Measurements from ENCODE around the gene POLH. TPM values are rescaled to one million over a fixed set of nuclear protein-coding genes. Genes with fewer than 3 reads are reported as not detected.

POLH gene
- total and polyA plus RNA-seq, 2 donors (not counting 3 experiments of a cell fraction or from before 2014, with no cell fraction given): 9.3 to 36.6 TPM

- H3K79me2 ChIP-seq (ENCODE audit: control insufficient read depth, insufficient read depth, low read length): peaks cover 44% of the 10 kb centered on the region
- dilution Hi-C loops (cut with MboI; ENCODE audit: extremely low pct_ligation_motif_present, low sequenced_read_pairs): no loop called here
- CTCF ChIA-PET: interaction anchor here (1.0 kb wide), 1 partner anchor 439 kb away, joined by 4 read pairs; no protein-coding TSS in a partner anchor
- intact Hi-C loops (cut with micrococcal nuclease): no loop called here
- DNase-seq (ENCODE audit: low read depth, low spot score) (no peak), FAIRE-seq (peak; percentile 26)
- peaks cover 12 to 15% of the 10 kb centered on the region in 2 experiments for H3K36me3 ChIP-seq (ENCODE audit: control insufficient read depth in 2 of 2, extremely low read depth in 1 of 2, insufficient read depth in 2 of 2, low read length in 2 of 2)
- TF ChIP-seq, protein P1, sequence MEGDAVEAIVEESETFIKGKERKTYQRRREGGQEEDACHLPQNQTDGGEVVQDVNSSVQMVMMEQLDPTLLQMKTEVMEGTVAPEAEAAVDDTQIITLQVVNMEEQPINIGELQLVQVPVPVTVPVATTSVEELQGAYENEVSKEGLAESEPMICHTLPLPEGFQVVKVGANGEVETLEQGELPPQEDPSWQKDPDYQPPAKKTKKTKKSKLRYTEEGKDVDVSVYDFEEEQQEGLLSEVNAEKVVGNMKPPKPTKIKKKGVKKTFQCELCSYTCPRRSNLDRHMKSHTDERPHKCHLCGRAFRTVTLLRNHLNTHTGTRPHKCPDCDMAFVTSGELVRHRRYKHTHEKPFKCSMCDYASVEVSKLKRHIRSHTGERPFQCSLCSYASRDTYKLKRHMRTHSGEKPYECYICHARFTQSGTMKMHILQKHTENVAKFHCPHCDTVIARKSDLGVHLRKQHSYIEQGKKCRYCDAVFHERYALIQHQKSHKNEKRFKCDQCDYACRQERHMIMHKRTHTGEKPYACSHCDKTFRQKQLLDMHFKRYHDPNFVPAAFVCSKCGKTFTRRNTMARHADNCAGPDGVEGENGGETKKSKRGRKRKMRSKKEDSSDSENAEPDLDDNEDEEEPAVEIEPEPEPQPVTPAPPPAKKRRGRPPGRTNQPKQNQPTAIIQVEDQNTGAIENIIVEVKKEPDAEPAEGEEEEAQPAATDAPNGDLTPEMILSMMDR (IDR thresholded peaks at IDR 0.05; ENCODE audit: extremely low read depth in 1 of 2, insufficient read depth in 1 of 2, low read depth in 1 of 2, low read length in 2 of 2): no peak
- no peak overlapping the region for H2AFZ ChIP-seq (ENCODE audit: low read depth, low read length)
- no peaks in the 10 kb centered on the region for H3K9me3 ChIP-seq (replicated peaks; ENCODE audit: control insufficient read depth, insufficient read depth, low read length)
- no peak overlapping the region for H3K9ac ChIP-seq (replicated peaks; ENCODE audit: extremely low read depth, insufficient read depth, low read length)
- peaks cover 10% of the 10 kb centered on the region for H3K4me1 ChIP-seq (ENCODE audit: control insufficient read depth, extremely low read depth, insufficient read depth, low read length)
- H3K4me3 ChIP-seq (replicated peaks in 1 of 3; ENCODE audit: insufficient read depth in 1 of 3, low read depth in 1 of 3, low read length in 3 of 3): no peak overlapping the region
- H4K20me1 ChIP-seq (replicated peaks; ENCODE audit: control insufficient read depth, extremely low read depth, insufficient read depth, low read length): no peaks in the 10 kb centered on the region
- POLR2A ChIA-PET: no interaction called here
- H3K27me3 ChIP-seq (ENCODE audit: control insufficient read depth in 2 of 2, insufficient read depth in 2 of 2, low read length in 2 of 2): no peaks in the 10 kb centered on the region
- no peaks in the 10 kb centered on the region for H3K9me1 ChIP-seq (replicated peaks; ENCODE audit: control insufficient read depth, extremely low read depth, insufficient read depth, low read length)
- H3K27ac ChIP-seq (ENCODE audit: insufficient read depth, low read depth, low read length): no peak overlapping the region
- no TSS peak for BruUV-seq (replicated peaks)
- no peak overlapping the region for H3K4me2 ChIP-seq (ENCODE audit: insufficient read depth, low read length)
Measured at GRCh38 chr6:43639984-43640800, 64.2 kb downstream of the POLH start.

DNA sequence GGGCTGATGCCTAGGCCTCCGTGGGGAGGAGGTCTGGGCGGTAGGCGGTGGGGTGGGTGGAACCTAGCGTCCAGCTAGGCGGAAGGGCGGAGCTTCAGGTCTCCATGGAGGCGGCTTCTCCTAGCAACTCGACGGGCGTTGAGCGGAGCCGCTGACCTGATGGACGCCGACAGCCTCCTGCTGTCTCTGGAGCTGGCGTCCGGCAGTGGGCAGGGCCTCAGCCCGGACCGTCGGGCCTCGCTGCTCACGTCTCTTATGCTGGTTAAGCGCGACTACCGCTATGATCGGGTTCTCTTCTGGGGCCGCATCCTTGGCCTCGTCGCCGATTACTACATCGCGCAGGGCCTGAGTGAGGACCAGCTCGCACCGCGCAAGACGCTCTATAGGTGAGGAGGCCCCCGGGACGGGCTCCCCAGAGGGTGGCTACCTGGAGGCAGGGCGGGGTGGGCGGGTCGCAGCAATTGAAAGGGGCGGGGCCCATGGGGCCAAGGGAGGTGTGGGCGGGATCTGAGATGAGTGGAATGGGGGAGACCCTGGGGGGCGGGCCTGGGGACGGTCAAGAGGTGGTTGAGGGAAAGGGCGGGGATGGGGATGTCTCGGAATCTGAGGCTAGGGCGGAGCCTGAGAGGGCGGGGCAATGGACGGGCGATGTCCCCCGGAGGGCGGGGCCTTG is 69.1 kb downstream of the POLH start, which contains the start of gene RSPH9:
Gene RSPH9, plus strand, starts transcription at position 97 of the 673 bp plus-strand sequence. Its CDS starts 63 bp downstream, at position 160.
- FAIRE-seq (peak; percentile 74), DNase-seq (ENCODE audit: low read depth, low spot score) (peak; percentile 48)
- Histone ChIP-seq H3K27ac (ENCODE audit: insufficient read depth, low read depth, low read length) (no peak within 1 kb of the TSS), H3K36me3 (ENCODE audit: control insufficient read depth in 2 of 2, extremely low read depth in 1 of 2, insufficient read depth in 2 of 2, low read length in 2 of 2) (peaks cover 5 to 11% of the 10 kb centered on the region in 2 experiments), H2AFZ (ENCODE audit: low read depth, low read length) (peak within 1 kb of the TSS; percentile 99), H3K9ac (replicated peaks; ENCODE audit: extremely low read depth, insufficient read depth, low read length) (peak within 1 kb of the TSS; percentile 33), H3K4me2 (ENCODE audit: insufficient read depth, low read length) (peak within 1 kb of the TSS; percentile 88), H4K20me1 (replicated peaks; ENCODE audit: control insufficient read depth, extremely low read depth, insufficient read depth, low read length) (no peaks in the 10 kb centered on the region), H3K9me1 (replicated peaks; ENCODE audit: control insufficient read depth, extremely low read depth, insufficient read depth, low read length) (no peaks in the 10 kb centered on the region), H3K79me2 (ENCODE audit: control insufficient read depth, insufficient read depth, low read length) (peaks cover 9% of the 10 kb centered on the region), H3K27me3 (ENCODE audit: control insufficient read depth in 2 of 2, insufficient read depth in 2 of 2, low read length in 2 of 2) (no peaks in the 10 kb centered on the region), H3K4me3 (replicated peaks in 1 of 3; ENCODE audit: insufficient read depth in 1 of 3, low read depth in 1 of 3, low read length in 3 of 3) (peak within 1 kb of the TSS; percentile 50 to 68 (median 51)), H3K9me3 (replicated peaks; ENCODE audit: control insufficient read depth, insufficient read depth, low read length) (no peaks in the 10 kb centered on the region), H3K4me1 (ENCODE audit: control insufficient read depth, extremely low read depth, insufficient read depth, low read length) (peaks cover 7% of the 10 kb centered on the region)
- intact Hi-C loops (cut with micrococcal nuclease) (loop anchor here (1.0 kb wide), 1 partner anchor 9 kb away; no protein-coding TSS in a partner anchor), dilution Hi-C loops (cut with MboI; ENCODE audit: extremely low pct_ligation_motif_present, low sequenced_read_pairs) (no loop called here)
- no peak for TF ChIP-seq POLR2A (IDR thresholded peaks at IDR 0.05; ENCODE audit: low read depth, low read length)
- no peak for TF ChIP-seq GATA2 (IDR thresholded peaks at IDR 0.05; ENCODE audit: insufficient read depth, insufficient read length, low read depth, low read length)
- TF ChIP-seq FOS (IDR thresholded peaks at IDR 0.05; ENCODE audit: borderline replicate concordance, insufficient read depth, low read length): no peak
- TF ChIP-seq POLR2AphosphoS5 (IDR thresholded peaks at IDR 0.05; ENCODE audit: insufficient read depth, low read depth, low read length): no peak
- no peak for TF ChIP-seq MAX (IDR thresholded peaks at IDR 0.05; ENCODE audit: insufficient read depth, insufficient read length)
- no peak for TF ChIP-seq JUN (IDR thresholded peaks at IDR 0.05; ENCODE audit: borderline replicate concordance, insufficient read depth, insufficient read length, low read depth)
- TF ChIP-seq, protein P1 (IDR thresholded peaks at IDR 0.05; ENCODE audit: extremely low read depth in 1 of 2, insufficient read depth in 1 of 2, low read depth in 1 of 2, low read length in 2 of 2): no peak
- TF ChIP-seq MYC (IDR thresholded peaks at IDR 0.05; ENCODE audit: low read depth, low read length): no peak
- no TSS peak for BruUV-seq (replicated peaks)
- CTCF ChIA-PET: interaction anchor here (0.7 to 2.0 kb wide), 8 partner anchors 8 to 434 kb away, joined by 3 to 11 read pairs (median 5); partner anchors contain the start of gene VEGFA
- POLR2A ChIA-PET: interaction anchor here (0.8 to 1.2 kb wide), 2 partner anchors 16 to 125 kb away, joined by 4 read pairs; partner anchors contain the start of gene GTPBP2
